Measurements from ENCODE around the gene USP35.
"Not testable (repeated sequence)": the region's sequence is repeated elsewhere in the genome, so short reads cannot be mapped to it uniquely, and the experiment has no call there.

The USP35 gene

DNA sequence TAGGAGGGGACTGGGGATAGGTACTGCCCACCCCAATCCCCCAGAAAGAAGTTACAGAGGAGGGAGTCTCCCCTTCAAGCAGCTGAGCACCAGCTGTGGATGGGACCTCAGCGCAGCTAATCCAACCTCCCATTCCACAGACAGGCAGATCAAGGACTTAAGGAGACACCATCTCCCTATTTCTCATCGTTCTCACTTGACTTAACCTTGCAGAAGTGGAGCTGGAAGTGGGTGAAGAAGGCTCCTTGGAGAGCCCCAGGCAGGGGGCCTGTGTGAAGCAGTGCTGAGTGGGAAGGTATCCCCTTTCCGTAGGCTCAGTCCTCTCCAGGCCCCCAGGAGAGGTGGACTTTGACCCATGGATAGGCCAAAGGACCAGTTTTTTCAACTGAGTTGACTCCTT is 27.3 kb downstream of the USP35 start:
- DNase-seq (ENCODE audit: low read depth), result no peak

DNA sequence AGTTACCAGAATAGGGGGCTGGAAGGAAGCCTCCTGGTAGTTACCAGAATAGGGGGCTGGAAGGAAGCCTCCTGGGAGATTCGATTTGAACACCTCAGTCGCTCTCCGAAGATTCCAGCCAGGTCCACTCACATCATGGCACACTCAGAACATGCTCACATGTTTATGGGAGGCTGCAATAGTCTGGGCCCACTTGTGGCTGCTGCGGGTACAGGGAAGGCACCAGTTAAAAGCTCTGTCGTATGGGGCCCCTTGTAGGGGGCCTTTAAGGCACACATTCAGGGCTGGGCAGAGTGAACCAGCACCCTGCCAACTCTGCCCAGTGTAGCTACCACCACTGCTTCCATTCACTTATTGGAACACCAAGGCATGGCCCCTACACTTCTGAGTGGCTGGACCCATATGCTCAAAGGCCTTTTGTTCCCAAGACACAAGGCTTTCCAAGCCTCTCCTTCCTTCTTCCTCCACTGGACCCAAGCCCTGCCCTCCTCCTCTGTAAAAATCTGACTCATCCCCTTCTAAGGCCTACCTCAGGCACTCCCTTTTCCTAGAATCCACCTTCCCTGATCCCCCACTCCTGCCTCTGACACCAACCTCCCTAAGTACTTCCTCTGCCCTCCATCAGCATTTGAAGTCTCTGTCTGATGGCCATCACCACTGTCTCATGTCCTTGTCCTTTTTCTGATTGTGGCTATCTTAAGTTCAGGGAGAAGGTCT is 28.0 kb downstream of the USP35 start:
- no peak for DNase-seq (ENCODE audit: low read depth)

DNA sequence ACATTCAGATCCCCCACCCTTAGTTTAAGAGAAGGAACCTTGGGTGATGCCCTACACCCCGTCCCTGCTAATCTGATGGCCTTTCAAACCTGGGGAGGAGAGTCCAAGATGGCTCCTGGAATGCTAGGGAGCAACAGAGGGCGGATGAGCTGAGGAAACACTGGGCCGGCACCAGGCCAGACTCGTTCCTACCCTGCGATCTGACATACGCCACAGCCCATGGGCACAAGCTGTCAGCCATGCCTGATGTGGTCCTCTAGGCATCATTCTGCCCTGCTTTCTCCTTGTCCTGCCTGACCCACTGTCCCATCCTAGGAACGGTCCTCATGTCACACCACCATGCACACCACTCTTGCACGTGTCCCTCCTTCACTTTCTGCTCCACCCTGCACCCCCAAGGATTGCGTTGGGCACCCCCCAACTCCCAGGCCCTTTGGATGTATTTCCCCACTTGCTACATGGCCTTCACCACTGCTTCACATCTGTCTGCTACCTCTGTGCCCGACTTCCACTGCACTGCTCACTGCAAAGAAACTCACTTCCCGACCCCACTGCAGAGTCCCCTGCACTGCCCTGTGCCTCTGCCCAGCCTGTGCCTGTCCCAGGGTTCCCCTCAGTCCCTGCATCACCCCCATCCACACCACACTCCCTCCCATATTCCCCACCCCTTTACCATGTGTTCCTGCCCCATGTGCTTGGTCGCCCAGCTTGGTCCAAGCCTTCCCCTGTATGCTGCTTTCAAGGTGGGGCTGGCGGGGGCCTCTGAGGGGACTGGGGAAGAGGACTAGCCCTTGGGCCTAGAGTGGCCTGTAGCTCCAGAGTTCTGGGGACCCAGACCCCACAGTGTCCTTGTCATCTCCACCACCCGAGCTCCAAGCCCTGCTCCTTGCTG is 29.2 kb downstream of the USP35 start:
- DNase-seq (ENCODE audit: low read depth), result no peak

DNA sequence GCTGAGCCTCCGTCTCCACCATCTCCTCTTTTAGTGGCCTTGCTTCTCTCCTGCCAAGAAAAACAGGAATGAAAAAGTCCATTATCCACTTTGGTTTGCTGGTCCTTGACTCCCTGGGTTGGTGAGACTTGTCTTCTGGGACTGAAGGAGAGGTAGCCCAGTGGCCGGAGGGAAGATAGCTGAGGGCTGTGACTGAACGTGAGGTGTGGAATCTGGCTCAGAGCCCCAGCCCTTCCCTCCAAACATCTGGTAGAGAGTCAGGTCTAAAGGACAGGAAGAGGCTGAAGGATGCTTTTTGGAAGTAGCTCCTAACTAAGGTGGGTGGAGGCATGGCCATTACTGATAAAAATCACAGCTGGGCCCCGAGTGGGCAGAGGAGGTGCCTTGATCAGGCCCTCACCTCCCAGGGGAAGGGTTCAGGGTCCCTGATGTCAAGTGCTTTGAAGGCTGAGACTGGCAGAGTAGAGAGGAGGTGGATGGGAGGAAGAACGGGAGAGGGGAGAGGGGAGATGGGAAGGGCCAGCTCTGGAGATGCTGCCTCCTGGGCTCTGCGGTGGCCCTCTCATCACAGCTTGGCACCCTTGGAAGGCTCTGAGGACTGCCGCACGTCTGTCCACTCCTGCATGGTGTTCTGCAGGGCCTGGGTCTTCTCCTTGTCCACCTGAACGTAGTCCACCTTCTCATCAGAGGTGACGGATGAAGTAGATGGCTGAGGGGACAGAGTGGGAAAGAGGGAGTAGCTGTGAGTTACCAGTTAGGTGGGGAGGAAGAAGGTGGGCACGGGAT is 30.2 kb downstream of the USP35 start:
- no peak for DNase-seq (ENCODE audit: low read depth)

DNA sequence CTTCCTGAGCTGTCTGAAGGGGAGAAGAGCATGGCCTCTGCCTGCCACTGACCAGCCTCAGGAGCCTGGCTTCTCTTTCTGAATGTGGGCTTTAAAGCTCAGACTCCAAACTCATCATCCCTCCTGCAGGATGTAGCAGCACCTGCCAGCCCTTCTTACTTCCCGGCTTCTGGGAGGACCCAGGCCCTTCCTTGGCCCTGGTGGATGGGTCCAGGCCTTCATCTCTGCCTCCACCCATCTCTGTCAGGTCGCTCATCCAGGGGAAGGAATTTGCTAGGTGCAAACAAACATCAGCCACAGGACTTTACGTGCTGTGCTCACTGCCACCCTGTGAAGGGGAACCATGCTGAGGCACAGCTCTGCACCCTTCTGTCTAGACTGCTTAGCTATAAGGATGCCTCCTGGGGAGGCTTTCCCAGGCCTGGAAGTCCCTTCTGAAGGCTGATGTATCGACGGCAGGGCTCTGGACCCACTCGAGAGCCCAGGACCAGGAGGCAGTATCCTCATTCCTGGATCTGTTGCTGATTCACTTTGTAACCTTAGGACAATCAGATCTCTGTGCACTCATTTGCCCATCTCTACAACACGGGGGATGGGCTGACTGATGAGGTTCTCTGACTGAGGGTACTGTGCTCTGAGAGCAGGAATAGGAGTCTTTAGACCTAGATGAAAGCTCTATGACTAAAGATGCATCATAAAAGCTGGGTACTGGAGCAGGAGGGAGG is 30.9 kb downstream of the USP35 start:
- no peak for DNase-seq (ENCODE audit: low read depth)

DNA sequence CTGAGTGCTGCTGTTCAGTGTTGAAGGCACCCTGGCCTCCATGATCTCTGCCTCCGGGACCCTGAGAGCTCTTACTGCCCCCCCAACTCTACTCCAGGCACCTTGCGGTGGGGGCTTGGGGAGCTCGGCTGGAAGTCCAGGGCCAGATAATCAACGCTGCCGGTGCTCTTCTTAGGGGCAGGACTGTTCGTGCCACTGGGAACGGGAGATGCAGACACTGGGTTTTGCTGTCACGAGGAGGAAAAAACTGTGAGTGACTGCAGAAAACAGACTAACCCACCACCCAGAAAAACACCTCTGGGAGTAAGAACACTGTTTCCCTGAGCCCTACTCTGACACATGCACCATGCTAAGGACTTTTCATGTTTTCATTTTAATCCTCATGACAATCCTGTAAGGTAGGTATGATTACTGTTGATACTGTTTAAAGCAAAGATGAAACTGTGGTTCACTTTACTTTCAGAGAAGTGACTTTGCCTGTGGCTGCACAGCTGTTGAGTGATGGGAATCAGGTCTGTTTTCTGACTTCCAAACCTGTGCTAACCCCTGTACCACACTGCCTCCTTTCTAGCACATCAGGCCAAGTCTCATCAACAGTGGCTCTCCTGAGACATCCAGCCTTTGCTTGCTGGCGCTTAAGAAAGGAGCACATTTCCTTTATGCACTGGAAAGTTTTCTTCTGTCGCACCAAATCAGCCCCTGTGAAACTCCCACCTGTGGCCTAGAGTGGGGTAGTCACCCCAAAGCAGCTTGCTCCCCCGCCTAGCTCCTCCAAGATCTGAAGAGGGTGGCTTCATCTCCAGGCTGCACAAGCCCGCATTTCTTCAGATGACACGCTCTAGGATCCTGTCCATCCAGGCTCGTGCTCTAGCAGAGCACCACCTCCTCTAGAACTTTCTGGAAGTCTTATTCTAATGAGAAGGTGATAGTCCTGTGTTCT is 31.8 kb downstream of the USP35 start:
- DNase-seq (ENCODE audit: low read depth), result no peak

DNA sequence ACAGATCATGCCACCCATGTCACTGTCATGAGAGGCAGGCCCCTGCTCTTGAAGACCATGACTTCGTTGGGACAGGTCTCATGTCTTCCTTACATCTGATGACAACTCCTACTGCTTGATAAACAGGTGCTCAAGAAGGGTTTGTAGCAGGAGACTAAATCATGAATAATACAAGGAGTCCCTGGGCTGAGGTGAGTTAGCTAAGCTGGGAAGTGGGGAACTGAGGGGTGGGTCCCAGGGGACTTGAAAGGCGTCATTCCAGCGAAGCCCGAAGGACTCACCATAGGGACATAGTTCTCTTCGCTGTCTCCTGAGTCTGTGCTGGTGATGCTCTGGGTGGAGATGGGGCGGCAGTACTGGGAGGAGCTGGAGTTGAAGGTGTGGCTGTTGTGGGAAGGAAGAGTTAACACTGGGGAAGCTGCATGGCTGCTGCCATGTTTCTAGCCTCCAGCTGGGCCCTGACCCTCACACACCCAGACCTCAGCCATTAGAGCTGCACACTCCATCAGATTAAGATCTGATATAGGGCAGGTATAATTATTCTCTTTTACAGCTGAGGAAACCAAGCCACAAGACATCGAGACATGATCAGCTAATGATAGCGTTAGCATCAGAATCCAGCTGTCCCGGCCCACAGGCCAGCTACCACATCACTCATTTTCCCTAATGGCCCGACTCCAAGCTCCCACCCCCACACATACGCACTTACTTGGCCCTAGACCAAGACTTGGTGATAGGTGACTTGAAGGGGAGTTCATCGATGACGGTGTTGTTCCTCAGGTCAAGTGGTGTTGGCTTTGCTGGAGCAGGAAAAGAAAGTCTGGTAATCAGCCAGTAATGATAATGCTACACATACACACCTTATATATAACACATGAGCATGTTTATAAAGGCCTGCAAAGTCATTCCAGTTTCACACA is 32.9 kb downstream of the USP35 start:
- no peak for DNase-seq (ENCODE audit: low read depth)

DNA sequence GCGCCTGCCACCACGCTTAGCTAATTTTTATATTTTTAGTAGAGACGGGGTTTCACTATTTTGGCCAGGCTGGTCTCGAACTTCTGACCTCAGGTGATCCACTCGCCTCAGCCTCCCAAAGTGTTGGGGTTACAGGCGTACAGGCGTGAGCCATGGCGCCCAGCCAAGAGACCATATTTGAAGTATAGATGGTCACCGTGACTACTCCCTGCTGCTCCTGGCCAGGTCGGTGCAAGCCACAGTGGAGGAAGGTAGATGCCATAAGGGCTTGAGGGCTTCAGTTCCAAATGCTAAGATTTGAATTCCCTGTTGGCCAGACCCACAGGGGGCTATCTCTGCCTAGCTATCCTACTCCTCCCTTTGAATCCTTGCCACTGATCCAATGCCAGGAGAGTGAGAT is 34.0 kb downstream of the USP35 start:
- not testable (repeated sequence) for DNase-seq (ENCODE audit: low read depth)

DNA sequence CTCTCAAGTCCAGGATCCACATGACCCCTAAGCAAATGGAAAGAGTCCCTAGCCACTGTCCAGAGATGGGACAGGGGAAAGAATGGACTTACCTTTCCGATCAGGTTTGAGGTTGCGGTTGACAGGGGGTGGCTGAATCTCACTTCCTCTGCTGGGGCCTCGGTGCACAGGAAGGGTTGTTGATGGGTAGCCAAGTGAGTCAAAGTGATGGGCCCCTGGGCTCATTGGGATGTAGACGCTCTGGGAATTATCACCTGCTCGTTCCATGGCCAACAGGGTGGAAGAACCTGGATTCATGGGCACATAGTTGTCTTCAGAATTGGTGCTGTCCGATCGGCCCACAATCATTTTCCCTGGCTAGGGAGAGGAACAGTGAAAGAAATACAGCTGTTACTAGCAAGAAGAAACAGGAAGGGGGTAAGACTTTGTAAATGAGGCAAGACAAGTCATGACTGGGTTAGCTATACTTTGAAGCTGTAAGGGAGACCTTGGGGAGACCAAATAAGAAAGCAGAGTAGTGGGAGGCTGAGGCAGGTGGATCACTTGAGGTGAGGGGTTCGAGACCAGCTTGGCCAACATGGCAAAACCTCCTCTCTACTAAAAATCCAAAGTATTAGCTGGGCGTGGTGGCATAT is 34.7 kb downstream of the USP35 start:
- DNase-seq (ENCODE audit: low read depth), result no peak

DNA sequence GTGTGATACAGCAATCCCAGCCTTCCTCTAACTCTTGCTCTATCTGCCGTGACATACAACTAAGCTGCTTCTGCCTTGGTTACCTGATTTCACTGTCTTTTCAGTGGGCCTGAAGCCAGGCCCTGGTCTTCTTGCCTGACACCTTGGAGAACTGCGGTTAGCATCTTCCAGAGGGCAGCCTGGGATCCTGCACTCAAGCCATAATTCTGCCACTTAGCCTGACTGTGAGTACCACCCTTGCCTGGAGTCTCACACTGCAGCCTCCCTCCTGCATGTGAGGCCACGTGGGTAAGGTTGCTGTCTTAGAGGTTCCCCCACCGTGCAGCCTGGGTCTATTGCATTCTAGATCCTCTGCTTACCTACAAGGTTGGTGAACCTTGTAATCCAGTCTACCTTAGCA is 35.8 kb downstream of the USP35 start:
- no peak for DNase-seq (ENCODE audit: low read depth)

DNA sequence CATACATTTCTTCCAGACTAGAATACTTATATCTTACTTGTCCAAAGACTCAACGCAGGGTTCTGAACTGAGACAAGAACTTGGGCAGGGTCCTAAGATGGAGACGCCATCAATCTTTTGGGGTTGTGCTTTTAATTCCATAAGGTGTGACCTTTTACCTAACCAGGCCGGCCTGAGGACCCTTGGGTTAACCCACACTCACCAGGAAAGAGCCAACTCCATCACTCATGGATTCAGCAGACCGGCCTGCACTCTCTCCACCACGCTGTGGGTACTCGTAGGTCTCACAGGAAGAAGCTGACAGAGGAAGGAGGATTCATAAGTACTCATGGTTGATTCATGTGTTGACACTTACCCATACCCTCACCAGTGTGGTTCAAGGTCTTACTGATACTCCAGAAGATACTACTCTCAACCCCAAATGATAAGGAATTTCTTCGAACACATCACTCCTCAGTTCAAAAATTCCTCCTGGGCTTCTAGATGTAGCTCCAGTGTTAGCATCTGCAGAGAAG is 36.2 kb downstream of the USP35 start:
- DNase-seq (ENCODE audit: low read depth), result no peak

DNA sequence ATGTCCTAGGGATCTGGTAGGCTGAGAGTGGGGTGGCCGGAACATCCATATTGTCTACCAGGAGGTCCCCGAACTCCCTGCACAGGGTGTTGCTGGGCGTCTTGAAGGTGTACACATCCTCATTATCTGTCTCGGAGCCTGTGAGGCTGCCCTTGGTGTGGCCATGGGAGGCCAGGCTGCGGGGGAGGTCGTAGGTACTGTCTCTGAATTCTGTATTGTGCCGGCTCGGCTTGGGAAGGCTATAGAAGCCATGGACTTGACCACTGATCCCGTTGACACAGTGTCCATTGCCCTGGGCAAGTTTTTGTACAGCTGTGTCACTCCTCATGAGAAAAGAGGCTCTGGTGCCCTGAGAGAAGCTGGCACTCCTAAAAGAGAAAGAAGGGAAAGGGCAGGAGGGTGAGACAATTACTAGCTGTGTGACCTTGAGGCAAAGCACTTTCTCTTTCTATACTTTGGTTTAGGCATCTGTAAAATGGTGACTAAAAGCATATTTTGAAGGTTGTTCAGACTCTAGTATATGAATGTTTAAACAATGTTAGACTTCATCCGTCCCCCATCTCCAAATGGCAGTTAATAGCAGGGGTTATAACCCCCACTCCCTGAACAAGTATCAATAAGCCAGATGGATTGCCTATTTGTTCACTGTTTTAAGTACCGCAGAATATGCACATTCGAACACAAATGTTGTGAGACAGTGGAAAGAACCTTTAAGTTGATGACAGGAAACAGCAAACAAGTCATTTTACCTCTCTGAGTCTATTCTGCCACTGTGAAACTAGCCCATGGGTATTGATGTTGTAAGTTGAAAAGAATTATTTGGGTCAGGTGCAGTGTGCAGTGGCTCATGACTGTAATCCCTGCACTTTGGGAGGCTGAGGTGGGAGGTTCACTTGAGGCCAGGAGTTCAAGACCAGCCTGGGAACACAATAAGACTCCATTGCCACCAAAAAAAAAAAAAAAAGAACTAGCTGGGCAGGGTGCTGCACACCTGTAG is 38.3 kb downstream of the USP35 start:
- no peak for DNase-seq (ENCODE audit: low read depth)

DNA sequence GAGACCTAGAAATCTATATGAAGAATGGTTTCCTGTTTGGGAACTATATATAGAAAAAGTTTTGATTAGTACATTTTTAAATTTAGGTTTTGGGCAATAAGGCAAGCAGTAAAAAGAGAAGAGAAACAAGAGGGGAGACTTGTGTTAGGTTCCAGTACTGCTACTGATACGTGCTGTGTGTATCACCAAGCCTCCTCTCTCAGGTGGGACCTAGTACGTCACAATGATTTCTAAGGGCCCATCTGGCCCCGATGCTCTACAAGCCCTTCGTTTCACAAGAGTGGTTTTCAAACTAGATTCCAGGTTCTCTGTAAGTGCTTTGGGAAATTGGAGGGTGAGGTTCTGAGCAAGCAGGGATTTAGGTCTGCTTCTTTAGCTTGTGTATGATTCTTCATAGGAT is 39.2 kb downstream of the USP35 start:
- DNase-seq (ENCODE audit: low read depth), result no peak

DNA sequence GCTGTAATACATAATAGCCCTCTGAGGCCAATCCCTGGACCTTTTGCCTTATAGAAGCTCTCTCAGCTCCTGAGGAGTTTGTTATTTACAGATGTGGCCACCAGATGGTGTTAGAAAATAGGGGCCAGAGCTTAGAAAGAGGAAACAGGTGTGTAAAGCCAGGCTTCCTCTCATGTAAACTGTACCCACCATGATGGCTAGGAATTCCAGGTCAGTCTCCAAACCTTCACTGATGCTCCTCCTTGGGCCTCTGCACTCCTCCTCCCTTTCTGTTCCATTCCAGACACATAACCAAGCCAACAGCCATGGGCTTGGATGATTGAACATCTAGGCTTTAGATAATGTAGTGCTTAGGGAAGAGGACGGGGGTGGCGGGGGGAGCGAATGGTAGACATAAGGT is 39.7 kb downstream of the USP35 start:
- no peak for DNase-seq (ENCODE audit: low read depth)

DNA sequence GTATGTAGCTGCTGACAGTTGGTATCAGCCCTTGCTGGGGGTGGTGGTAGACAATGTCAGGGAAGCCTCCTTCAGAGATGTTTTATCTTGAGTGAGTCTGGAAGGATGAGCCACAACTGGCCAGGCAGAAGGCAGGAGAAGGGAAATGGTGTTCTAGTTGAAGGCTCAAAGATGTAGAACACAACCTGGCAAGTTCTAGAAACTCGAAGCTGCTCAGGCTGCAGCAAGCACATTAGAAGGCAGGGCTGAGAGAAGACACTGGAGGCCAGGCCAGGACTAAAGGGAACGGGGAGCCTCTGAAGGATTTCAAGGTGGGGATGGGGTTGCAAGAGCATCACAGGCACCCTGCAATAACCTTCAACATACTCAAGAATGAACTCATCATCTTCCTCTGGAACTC is 40.4 kb downstream of the USP35 start:
- no peak for DNase-seq (ENCODE audit: low read depth)

DNA sequence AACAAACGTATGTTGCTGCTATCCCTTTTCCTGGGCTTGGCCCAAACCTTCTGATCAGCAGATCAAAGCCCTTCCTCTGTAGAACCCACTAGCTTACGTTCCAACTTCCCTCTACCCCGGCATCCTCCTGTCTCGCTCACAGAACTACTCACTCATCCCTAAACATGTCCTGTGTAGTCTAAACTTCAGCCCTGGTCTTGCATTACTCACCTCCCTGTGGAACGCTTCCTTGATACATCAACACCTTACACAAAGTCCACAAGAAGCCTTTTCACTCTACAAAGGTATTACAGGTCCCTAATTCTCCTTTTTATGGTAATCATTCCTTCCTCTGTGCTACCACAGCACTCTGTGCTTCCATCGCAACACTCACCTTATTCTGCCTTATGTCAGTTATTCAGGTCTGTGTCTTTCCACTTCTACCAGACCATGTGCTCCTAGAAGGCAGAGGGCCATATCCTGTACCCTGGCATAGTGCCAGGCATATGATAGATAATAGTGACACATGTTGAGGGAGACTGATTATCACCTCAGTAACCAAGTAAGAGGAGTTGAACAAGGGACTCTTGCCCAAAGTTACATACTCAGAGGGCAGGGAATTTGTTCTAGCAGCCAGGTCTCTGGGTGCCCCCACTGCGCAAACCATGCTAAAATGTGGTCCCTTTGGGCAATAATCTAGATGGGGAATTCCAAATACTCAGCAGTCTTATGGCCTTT is 41.6 kb downstream of the USP35 start:
- DNase-seq (ENCODE audit: low read depth), result no peak

DNA sequence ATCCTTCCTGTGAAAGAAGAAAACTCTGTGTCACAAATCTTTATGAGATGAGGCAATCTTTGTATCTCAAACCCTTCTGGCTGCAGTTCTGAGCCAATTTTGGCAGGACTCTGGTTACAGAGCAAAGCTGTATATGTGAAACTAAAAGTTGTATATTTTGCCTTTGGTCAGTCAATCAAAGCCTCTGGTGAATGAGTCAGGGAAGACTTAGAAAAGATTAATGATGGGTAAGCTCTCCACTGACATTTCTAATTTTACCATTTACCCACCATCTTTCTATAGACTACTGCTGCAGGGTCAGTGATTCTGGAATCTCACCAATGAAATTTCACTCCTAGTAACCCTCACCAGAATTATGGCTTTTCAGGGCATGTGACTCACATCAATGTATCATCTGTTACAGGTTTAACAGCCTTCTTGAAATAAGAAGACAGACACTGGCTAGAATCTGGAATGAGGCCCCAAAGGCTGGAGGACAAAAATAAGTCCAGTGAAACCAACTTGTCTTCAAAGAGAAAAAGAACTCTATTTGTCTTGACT is 43.3 kb downstream of the USP35 start:
- no peak for DNase-seq (ENCODE audit: low read depth)

Data from activated gamma-delta T cell treated with anti-CD3 and anti-CD28 coated beads, Interleukin-2, amount 50 U/mL, for 16 hours (primary cell).